Endothelial cell (in vitro differentiated cells): ENCODE measurements around the gene SLC15A4. TPM values are rescaled to one million over a fixed set of nuclear protein-coding genes. Genes with fewer than 3 reads are reported as not detected.

Experiments
- DNase-seq: peaks from one replicate; pipeline ENCODE4 v3.0.0; 2021; ENCODE audit warnings: low spot score
- H3K27ac Mint-ChIP-seq: one replicate; pipeline ENCODE4 v1.8.0; 2021; ENCODE audit warnings: mixed read lengths, inconsistent platforms; ENCODE audit not compliant: unreplicated experiment
- H3K27me3 Mint-ChIP-seq: one replicate; pipeline ENCODE4 v1.8.0; 2021; ENCODE audit warnings: mild to moderate bottlenecking, moderate library complexity, mixed read lengths, inconsistent platforms; ENCODE audit not compliant: unreplicated experiment
- H3K36me3 Mint-ChIP-seq: one replicate; pipeline ENCODE4 v1.8.0; 2021; ENCODE audit warnings: mild to moderate bottlenecking, low read depth, mixed read lengths, inconsistent platforms; ENCODE audit not compliant: unreplicated experiment
- H3K4me1 Mint-ChIP-seq: one replicate; pipeline ENCODE4 v1.8.0; 2021; ENCODE audit warnings: mild to moderate bottlenecking, mixed read lengths, inconsistent platforms; ENCODE audit not compliant: unreplicated experiment
- H3K4me3 Mint-ChIP-seq: one replicate; pipeline ENCODE4 v1.8.0; 2021; ENCODE audit warnings: mild to moderate bottlenecking, mixed read lengths, inconsistent platforms; ENCODE audit not compliant: unreplicated experiment
- H3K9me3 Mint-ChIP-seq: one replicate; pipeline ENCODE4 v1.8.0; 2021; ENCODE audit warnings: mixed read lengths, inconsistent platforms; ENCODE audit not compliant: unreplicated experiment
- CTCF ChIP-seq: fragments of 200-600 bp; sonication (generic); IDR thresholded peaks from one replicate; pipeline ENCODE4 v1.5.0; 2021; ENCODE audit warnings: antibody characterized with exemption; ENCODE audit not compliant: unreplicated experiment
- total RNA-seq: library from RNA; stranded (reverse); fragmentation: NEBNext Ultra II Directional; extraction: Animal tissue kit (Norgen Biotek cat#: 25700); gene quantifications from one replicate; pipeline ENCODE4 v1.2.1, GENCODE V29; 2021; ENCODE audit not compliant: unreplicated experiment

The SLC15A4 gene
- total RNA-seq, 1 donor from 2014 or later: 8.1 TPM

GRCh38 chr12:128814411-128815261 lies 9.1 kb downstream of the SLC15A4 start:
- H3K9me3 Mint-ChIP-seq: peaks cover 12% of the 10 kb centered on the region
- H3K4me3 Mint-ChIP-seq: no peak overlapping the region
- TF ChIP-seq CTCF: no peak
- H3K4me1 Mint-ChIP-seq: no peaks in the 10 kb centered on the region
- peaks cover 15% of the 10 kb centered on the region for H3K36me3 Mint-ChIP-seq
- peaks cover 2% of the 10 kb centered on the region for H3K27me3 Mint-ChIP-seq
- H3K27ac Mint-ChIP-seq: no peak overlapping the region
- no peak for DNase-seq

- H3K36me3 Mint-ChIP-seq: peaks cover 15% of the 10 kb centered on the region
- H3K9me3 Mint-ChIP-seq: peaks cover 12% of the 10 kb centered on the region
- H3K27ac Mint-ChIP-seq: no peak overlapping the region
- TF ChIP-seq CTCF: no peak
- no peak for DNase-seq
- H3K4me3 Mint-ChIP-seq: no peak overlapping the region
- peaks cover 2% of the 10 kb centered on the region for H3K27me3 Mint-ChIP-seq
- H3K4me1 Mint-ChIP-seq: no peaks in the 10 kb centered on the region
Measured at GRCh38 chr12:128813883-128814282, 9.9 kb downstream of the SLC15A4 start.

- H3K4me1 Mint-ChIP-seq: no peaks in the 10 kb centered on the region
- H3K27ac Mint-ChIP-seq: no peak overlapping the region
- TF ChIP-seq CTCF: no peak
- no peak overlapping the region for H3K4me3 Mint-ChIP-seq
- H3K9me3 Mint-ChIP-seq: peaks cover 12% of the 10 kb centered on the region
- DNase-seq: no peak
- peaks cover 2% of the 10 kb centered on the region for H3K27me3 Mint-ChIP-seq
- peaks cover 15% of the 10 kb centered on the region for H3K36me3 Mint-ChIP-seq
Measured at GRCh38 chr12:128813392-128813791, 10.4 kb downstream of the SLC15A4 start.

- no peak for TF ChIP-seq CTCF
- DNase-seq: no peak
- Mint-ChIP-seq H3K27me3 (peaks cover 2% of the 10 kb centered on the region), H3K9me3 (peaks cover 12% of the 10 kb centered on the region), H3K27ac (no peak overlapping the region), H3K4me1 (no peaks in the 10 kb centered on the region), H3K36me3 (peaks cover 15% of the 10 kb centered on the region), H3K4me3 (no peak overlapping the region)
Measured at GRCh38 chr12:128811806-128812205, 12.0 kb downstream of the SLC15A4 start.
